Fibroblast of peridontal ligament (primary cell): ENCODE results near the gene N4BP3.
"Not testable (repeated sequence)": the region's sequence is repeated elsewhere in the genome, so short reads cannot be mapped to it uniquely, and the experiment has no call there.

Experiments used
- DNase-seq: peaks from one replicate; pipeline ENCODE4 v3.0.0-alpha.2; 2010; ENCODE audit errors: extremely low read depth

Gene N4BP3

DNA sequence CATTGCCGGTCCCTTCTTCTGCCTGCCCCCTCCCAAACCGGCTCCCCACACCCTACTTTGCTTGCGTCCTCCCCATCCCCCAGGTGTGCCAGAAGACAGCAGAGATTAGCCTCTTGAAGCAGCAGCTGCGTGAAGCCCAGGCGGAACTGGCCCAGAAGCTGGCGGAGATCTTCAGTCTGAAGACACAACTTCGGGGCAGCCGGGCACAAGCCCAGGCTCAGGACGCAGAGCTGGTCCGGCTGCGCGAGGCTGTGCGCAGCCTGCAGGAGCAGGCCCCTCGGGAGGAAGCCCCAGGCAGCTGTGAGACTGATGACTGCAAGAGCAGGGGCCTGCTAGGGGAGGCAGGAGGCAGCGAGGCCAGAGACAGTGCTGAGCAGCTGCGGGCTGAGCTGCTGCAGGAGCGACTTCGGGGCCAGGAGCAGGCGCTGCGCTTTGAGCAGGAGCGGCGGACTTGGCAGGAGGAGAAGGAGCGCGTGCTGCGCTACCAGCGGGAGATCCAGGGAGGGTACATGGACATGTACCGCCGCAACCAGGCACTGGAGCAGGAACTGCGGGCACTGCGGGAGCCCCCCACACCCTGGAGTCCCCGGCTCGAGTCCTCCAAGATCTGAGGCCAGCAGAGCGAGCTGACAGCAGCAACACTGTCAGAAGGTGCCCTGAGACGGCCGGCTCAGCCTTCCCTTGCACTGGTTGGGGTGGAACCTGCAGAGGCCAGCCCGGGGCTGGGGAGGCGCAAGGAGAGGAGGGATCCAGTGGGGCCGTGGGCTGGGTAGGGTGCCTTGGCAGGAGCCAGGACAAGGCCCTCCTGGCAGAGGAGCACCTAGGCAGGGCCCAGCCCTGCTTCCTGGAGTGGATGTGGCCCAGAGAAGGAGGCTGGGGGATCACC, 8.3 kb downstream of the N4BP3 start:
- no peak for DNase-seq

DNA sequence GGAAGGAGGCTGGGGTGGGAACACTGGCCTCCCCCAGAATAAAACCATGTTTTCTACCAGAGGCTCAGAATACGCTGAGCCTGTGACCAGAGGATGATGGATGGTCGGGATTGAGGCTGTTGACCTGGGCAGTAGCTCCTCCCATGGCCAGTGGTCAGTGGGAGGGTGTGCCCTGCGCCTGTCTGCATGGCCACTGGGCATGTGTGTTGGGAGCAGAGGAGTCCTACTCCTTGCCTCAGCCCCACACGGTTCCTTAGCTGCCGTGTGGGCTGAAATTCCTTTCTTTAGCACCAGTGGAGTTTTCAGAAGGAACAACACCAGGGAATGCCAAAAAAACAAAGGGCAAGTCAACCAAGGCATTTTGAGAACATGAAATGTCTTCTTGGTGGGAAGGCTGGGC, 9.0 kb downstream of the N4BP3 start:
- no peak for DNase-seq

DNA sequence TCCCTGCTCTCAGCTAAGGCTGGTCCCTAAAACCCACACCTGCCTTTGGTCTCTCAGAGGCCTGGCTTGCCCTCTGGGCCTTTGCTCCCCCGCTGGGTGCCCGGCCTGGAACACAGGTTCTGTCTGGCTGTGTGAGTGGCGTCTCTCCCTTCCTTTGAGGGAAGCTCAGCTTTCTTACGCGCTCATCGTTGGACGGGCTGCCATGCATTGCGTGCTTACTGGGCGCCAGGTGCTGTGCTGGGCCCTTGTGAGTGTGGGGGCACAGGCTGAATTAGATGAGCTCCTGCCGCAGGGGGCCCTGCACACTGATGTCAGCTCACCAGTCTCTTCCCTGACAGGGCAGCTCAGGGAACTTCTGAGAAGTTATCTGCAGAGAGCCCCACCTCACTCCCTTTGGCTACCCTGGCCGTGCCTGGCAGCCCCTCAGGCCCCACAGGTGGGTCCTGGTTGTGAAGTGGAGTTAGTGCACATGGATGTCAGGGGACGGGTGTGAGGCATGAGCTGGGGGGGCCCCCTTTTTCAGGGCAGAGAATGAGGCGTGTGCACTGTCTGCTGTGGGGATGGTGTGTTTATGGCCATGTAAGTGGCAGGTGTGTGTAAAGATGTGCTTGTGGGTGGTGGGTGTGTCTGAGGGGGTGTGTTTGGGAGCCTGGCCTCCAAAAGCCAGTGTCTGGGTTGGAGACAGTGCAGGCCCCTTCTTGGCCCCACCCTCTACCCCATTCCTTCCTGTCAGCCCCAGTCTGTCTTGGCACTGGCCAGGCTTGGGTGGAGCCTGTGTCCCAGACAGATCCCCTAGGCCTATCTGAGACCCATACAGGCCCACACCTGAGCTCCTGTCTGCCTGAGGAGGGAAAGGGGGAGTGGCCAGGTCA, 10.0 kb downstream of the N4BP3 start:
- DNase-seq: no peak

DNA sequence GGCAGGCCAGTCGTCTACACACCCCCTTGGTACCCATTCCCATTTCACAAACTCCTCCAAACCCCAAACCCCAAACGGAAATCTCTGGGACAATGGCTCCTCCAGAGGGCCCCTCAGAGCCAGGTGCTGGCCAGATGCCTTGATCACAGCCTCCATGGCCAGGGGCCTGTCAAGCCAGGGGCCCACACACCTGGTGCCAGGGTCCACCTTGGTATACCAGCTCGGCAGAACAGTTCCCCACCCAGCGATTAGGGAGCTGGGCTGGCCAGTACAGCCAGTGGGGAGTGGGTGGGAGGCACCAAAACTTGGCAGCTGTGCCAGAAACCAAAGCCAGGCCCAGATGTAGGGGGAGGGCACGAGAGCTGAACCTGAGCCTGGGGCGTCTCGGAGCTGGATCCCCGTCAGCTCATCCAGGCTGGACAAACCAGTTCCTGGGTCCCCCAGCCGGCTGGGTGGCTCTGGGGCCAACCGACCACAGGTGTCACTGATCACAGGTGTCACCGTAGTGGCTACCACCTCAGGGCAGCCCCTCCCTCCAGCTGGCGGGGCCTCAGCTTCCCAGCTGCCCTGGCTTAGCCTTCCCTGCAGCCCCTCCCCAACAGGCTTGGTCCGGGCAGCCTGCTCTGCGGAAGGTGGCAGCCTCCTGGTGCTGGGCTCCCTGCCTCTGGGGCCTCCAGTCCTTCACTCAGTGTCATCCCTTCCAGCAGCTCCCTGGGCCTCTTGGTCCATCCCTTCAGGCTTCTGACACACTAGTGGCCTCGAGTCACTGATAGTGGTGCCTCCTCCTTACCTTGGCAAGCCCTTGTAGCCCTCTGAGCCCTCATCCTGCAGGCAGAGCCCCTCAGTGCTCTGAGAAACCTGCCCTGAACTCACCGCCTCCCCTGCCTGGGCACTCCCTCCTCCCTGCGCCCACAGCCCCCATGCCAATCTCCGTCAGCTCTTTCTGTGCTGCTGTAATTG, 10.9 kb downstream of the N4BP3 start:
- DNase-seq: no peak

DNA sequence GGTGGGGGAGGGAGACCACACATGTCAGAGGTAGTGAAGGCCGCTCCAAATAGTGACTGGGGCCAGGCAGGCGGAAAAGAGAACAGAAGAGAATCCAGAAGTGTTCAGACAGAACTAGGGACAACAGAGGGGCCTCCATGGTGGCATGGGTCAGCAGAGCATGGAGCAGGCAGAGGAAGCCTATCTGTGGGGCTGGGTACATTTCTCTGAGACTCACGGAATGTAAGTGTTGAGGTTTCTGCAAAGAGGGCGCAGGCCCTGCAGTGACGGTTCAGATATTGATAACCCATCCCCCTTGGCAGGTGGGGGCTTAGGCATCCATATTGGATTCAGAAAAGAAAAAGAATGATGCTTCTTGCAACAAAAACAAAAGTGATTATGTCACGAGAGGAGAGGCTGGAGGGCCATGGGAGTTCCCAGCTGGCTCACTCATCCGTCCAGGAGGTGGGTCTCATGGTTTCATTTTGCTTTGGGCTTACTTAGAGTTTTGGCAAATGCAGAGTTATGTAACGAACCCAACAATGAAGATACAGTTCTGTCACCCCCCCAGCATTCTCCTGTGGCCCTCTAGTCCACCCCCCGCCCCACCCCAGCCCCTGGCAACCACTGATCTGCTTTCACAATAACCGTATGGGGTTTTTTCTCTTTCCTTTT, 12.0 kb downstream of the N4BP3 start:
- DNase-seq: no peak

DNA sequence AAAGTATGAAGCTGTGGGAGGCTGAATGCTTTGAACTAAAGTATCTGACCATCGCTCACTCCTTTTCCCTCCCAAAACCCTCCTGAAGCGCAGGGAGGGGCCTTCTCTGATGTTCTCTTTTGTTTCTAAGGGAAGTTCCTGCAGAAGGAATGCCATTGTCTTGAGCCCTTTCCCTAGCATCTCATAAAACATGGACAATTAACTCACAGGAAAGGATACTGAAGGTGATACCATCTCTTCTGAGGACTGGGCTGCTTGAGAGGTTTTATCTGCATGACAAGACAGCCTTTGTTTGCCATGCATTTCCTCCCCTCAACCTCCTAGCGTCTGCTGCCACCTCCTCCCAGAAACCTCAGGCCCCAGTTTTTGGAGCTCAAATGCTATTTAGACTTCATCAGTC, 13.2 kb downstream of the N4BP3 start:
- no peak for DNase-seq

DNA sequence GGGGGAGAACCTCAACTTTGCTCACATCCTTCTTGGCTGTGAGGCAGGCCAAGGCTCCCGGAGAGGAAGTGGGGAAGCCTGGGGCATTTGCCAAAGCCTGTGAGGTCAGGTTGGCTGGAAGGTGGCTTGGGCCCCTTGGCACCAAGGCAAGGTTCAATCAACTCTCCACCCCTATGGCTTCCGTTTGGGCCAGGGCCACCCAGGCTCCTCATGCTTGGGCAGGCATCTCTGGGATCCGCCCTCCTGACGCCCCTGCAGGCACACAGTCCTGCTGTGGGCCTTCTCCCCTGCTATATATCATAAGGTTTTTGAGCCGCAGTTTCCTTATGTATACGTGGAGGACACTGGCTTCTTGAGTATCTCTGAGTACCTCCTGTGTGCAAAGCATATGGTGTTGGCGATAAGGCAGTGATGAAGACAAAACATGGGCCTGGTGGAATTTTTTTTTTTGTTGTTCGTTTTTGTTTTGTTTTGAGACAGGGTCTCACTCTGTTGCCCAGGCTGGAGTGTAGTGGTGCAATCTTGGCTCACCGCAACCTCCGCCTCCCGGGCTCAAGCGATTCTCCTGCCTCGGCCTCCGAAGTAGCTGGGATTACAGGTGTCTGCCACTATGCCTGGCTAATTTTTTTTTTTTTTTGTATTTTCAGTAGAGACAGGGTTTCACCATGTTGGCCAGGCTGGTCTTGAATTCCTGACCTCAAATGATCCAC, 14.1 kb downstream of the N4BP3 start:
- not testable (repeated sequence) for DNase-seq

DNA sequence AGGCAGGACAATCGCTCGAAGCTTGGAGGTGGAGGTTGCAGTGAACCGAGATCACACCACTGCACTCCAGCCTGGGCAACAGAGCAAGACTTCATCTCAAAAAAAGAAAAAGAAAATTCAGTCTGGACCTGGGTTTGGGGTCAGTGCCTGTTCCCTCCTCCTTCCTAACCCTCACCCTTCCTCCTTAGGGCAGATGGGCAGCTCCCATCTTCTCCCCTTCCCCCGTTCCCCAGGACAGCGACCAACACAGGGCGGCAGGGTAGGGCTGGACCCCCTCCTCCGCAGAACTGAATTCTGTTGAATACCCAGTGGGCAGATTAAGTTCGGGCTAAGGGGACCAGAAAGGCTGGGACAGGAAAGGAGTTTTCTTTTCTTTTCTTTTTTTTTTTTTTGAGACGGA, 16.0 kb downstream of the N4BP3 start:
- no peak for DNase-seq

DNA sequence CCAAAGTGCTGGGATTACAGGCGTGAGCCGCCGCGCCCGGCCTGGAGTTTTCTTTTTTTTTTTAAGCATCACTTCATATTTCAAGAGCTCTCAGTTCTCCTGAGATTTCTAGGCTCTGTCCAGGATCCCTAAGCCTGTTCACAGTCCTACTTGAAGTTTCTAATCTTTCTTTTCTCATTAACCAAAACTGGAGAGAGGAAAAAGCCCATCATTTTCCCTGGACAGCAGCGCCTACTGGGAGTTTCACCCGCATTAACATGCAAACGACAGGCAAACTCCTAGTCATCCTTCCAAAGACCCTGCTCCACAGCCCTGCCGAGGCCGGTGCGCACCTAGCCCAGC, 16.9 kb downstream of the N4BP3 start:
- peak; percentile 36 for DNase-seq

DNA sequence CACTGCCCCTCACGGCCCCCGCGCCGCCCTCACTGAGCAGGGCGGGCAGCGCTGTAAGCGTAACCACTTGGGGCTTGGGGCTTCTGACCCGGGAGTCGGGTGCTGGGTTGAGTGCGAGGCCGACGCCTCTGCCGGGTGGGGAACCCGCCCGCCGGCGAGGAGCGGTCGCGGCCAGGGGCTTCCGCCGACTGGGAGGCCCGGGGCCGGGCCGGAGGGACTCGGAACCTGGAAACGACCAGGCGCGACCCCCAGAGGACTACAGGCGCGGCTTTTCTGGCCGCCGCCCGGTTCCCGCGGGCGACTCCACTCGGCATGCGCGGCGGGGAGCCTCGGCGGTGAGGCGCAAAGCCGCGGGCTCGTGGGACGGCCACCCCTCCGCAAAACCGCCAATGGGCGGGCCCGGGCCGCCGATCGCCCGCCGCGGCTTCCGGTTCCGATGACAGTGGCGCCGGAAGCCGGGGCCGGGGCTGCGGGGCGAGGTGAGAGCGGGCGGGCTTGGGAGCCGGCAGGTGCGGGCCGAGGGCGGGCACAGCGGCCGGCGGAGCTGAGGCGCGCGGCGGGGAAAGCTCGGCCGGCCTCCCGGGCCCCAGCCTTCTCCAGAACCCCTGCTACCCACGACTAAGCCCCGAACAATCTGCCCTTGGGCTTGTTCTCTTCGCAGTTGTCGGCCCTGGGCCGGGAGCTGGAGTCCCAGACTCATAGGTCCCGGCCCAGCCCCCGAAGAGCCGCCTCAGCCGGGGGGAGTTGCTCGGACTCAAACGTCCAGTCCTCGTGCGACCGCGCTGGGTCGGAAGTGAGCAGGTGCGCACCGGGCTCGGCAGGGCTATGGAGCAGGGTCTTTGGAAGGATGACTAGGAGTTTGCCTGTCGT, 17.5 kb downstream of the N4BP3 start, which contains the start of gene RMND5B:
RMND5B (plus strand) TSS at position 439 of the 870 bp plus-strand sequence. CDS start 7,106 bp downstream, outside the sequence.
- peak; percentile 61 for DNase-seq

DNA sequence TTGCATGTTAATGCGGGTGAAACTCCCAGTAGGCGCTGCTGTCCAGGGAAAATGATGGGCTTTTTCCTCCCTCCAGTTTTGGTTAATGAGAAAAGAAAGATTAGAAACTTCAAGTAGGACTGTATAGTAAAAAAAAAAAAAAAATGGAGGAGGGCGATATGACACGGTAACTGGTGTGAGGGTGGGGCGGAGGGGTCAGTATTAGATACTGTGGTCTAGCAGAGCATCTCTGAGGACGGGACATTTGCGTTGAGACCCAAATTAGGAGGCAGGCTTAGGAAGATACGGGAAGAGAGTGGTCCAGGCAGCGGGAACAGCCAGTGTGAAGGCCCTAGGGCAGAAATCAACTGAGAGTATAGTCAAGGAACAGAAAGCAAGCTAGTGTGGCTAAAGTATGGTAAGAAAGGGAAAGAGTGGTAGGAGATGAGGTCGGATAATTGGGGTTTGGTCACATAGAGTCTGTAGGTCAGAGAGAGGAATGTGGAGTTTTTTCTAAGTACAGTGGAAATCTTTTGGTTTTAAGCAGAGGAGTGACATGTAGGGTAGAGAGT, 18.2 kb downstream of the N4BP3 start:
- no peak for DNase-seq

DNA sequence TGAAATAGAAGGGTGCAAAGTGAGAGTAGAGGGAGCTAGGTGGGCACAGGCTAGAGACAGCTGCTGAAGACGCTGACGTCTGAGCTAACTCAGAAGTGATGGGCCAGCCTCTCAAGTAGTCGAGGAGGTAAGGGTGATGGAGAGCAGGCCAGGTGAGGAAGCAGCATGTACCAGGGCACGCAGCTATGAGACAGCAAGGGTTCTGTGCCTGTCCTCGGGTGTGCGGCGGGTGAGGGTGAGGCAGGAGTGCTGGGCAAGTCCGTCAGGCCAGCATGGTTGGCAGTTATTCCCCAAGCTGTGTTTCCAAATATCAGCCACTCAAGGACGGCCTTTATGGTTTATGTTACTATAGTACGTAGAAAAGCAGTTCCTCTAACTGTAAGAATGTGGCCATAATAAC, 23.7 kb downstream of the N4BP3 start:
- DNase-seq: no peak

DNA sequence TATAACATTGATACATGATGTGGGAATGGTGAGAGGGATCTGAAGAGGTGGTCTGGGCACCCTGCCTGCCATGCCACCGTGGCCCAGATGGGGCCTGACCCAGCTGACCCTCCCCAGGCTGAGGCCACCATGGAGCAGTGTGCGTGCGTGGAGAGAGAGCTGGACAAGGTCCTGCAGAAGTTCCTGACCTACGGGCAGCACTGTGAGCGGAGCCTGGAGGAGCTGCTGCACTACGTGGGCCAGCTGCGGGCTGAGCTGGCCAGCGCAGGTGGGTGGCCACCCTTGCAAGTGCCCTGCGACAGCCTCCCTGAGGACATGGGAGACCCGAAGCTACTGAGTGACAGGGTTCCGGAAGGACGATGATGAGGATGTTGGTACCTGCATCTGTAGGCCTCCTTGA, 24.7 kb downstream of the N4BP3 start:
- no peak for DNase-seq

DNA sequence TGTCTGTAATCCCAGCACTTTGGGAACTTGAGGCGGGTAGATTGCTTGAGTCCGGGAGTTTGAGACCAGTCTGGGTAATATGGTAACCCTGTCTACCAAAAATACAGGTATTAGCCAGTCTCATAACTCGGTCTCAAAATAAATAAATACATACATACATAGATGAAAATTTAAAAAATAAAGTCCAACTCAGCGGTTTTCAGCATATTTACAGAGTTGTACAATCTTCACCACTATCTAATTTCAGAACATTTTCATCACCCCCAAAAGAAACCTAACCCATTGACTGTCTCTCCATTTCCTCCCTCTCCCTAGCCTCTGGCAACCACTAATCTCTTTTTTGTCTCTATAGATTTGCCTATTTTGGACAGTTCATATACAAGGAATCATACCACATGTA, 28.2 kb downstream of the N4BP3 start:
- DNase-seq: no peak

DNA sequence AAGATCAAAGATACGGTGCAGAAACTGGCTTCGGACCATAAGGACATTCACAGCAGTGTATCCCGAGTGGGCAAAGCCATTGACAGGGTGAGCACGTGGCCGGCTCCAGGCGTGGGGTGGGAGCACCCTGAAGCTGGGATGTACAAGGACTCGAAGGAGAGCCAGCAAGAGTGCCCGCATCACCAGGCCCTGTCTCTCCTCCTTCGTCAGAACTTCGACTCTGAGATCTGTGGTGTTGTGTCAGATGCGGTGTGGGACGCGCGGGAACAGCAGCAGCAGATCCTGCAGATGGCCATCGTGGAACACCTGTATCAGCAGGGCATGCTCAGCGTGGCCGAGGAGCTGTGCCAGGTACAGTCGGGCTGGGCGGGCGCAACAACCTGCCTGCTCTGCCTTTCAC, 29.3 kb downstream of the N4BP3 start:
- DNase-seq: no peak

DNA sequence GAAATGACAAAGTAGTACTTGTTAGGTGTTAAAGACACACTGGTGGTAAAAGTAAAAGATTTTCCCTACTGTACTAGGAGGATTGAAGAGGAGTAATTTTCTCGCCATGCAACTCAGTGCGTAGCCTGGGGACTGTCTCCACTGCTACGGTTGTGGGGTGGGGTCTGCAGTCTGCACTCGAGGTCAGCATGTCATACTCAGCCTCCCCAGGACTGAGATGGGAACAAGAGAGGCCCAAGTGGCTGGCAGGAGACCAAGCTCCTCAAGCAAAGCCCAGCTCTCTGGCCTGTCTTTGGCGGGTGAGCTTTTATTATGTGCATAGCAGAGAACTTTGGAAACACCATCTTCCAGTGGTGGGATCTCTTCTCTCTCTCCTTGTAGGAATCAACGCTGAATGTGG, 29.9 kb downstream of the N4BP3 start:
- DNase-seq: no peak

DNA sequence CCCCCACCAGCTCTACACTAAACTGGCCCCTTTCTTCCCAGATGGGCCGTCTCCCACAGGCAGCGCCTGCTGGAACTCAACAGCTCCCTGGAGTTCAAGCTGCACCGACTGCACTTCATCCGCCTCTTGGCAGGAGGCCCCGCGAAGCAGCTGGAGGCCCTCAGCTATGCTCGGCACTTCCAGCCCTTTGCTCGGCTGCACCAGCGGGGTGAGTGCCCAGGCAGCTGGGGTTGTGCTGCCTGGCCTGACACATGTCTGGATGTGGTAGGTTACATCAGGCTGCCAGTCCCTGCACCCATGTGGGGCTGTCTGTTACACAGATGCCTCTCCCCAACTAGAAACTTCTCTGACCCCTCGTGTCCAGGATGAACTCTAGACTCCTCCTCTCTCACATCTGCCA, 30.6 kb downstream of the N4BP3 start:
- no peak for DNase-seq

DNA sequence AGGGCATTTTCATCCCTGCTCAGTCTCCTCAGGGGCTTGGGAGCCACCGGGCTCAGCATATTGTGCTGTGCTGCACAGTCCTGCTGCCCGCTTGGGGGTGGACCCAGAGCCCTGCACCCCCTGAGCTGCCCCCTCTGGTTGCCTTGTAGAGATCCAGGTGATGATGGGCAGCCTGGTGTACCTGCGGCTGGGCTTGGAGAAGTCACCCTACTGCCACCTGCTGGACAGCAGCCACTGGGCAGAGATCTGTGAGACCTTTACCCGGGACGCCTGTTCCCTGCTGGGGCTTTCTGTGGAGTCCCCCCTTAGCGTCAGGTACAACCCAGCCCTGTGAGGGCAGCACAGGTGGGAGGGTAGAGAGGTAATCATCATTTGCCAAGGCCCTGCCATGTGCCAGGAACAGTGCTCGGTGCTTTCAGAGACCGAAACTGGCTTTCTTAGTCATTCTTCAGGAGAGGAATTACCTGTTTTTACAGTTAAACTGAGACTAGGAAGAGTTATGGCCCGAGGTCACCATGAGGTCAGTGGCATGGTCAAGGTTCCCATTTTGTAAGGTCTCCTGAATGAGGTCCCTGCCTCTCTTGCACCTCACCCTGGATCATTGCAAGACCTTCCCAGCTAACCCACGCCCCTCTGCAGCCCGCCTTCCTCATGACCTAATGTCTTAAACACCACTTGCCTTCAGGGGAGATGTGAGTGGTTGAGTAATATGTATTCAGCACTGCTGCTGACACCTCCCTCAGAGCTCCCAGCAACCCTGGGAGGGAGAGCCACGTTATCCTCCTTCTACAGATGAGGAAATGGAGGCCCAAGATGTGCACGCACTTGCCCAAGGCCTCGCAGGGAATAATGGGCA, 32.9 kb downstream of the N4BP3 start:
- peak; percentile 28 for DNase-seq
